Activated T-helper 1 cell treated with Interleukin-2 at 50 U/mL for 16 hours (primary cell): Measurements from ENCODE around the gene CEP57.
A peak's percentile ranks its signal among the peaks of the same experiment; 100 is the strongest.

ENCODE experiments used
- DNase-seq: peaks from one replicate; pipeline ENCODE4 v3.0.0-alpha.2; 2020; ENCODE audit warnings: low read depth

Gene CEP57

DNA sequence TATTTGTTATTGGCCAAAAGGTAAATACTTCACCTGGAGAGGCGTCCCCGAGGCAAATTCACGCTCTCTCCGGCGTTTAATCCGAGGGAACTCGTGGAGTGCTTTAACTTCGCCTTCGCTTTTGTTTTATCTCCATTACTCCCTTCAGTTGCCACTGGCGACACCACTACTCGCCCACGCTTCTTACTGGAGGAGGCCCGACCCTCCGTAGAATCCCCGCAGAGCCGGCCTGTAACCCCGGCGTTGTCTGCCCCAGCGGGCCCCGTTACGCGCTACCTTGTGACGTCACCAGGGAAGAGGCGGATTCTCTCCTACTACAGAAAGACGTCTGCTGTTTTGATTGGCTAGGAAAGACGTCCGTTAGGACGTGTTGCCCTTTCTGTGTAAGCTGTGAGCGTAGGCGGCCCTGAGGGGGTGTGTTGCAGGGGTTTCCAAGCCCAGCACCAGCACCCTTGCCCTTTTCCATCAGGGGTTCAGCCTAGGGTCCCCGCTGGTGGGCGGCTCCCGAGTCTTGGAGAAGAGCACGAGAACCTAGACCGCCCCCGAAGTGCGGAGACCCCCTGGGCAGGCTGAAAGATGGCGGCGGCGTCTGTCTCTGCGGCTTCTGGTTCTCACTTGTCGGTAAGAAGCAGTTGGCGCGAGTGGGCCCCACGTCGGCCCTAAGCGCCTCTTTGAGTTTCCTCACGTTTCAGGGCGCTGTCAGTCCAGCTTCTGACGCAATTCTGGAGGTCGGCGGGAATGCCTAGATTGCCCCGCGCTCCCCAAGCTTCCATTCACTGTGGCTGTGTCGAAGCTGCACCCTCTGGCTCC is at the start of gene CEP57:
TSS of gene CEP57 (plus strand) at position 376 of the 810 bp plus-strand sequence. CDS start at position 577, 201 bp downstream.
- DNase-seq = peak; percentile 83

- DNase-seq = no peak
Measured at GRCh38 chr11:95750101-95750500, 40.2 kb upstream of the CEP57 start.

GRCh38 chr11:95751515-95751914 is 38.8 kb upstream of the CEP57 start:
- DNase-seq = no peak

DNA sequence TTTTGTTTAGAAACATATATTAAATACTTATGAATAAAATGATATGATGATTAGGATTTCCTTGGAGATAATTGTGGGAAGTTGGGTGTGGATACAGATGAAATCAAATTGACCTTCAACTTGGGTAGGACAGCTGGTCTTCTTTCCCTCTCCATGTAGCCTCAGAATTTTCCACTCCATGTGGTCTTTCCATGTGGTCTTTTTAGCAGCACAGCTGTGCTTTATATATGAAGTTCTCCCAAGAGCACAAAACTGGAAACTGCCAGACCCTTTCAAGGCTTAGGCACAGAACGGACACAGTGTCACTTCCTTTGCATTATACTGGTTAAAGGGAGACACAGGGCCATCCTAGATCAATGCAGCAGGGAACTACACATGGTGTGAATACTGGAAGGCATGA is 29.4 kb upstream of the CEP57 start:
- DNase-seq = no peak

GRCh38 chr11:95762534-95762933 is 27.8 kb upstream of the CEP57 start:
- no peak for DNase-seq

GRCh38 chr11:95764267-95764898 is 25.9 kb upstream of the CEP57 start:
- no peak for DNase-seq

GRCh38 chr11:95766701-95767100 is 23.6 kb upstream of the CEP57 start:
- DNase-seq = no peak

DNA sequence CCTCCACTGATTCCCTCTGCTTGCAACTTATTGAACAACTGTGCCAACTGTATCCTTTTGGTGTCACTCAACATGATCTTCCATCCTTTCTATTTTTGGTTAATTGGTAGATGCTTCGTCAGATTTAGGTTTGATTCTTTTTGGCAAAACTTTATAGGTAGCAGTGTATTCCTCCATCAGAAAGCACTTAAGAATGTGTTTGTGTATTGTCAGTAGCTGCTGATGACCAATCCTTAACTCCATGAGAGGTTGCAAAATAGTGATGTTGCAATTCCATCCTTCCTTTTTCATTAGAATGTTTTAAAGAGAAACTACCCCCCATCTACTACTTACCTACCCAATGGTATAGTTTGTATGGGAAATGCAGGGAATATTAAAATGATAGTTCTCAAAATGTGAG is 22.8 kb upstream of the CEP57 start:
- DNase-seq = no peak

DNA sequence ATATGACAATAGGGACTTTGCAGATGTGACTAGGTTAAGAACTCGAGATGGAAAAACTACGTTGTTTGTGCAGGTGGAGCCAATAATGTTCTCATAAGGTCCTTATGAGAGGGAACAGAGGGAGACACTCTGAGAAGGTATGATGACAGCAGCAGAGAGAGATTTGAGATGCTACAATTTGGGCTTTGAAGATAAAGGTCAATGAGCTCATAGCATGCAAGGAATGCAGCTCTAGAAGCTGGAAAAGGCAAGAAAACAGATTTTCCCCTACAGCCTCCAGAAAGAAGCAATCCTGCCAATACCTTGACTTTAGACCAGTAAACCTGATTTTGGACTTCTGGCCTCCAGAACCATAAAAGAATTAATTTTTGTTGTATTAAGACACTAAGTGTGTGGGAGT is 21.8 kb upstream of the CEP57 start:
- no peak for DNase-seq

GRCh38 chr11:95776859-95777258 is 13.4 kb upstream of the CEP57 start:
- no peak for DNase-seq

- DNase-seq = no peak
Measured at GRCh38 chr11:95778699-95779098, 11.6 kb upstream of the CEP57 start.

DNA sequence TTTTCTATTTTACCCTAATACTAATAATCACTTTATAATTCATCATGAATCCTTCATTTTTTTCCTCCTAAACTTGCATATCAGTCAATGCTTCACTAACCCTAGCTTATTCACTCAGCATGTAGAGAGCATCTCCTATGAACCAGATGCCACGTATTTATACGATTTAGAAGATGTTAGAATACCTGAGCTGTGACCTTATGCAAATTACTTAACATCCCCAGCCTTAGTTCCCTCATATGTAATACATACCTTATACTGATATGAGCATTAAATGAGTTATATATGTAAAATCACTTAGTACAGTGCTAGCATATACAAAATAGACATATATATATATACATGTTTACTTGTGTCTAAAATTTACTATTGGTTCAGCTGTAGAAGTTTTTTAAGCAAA is 9.8 kb upstream of the CEP57 start:
- DNase-seq = no peak

DNA sequence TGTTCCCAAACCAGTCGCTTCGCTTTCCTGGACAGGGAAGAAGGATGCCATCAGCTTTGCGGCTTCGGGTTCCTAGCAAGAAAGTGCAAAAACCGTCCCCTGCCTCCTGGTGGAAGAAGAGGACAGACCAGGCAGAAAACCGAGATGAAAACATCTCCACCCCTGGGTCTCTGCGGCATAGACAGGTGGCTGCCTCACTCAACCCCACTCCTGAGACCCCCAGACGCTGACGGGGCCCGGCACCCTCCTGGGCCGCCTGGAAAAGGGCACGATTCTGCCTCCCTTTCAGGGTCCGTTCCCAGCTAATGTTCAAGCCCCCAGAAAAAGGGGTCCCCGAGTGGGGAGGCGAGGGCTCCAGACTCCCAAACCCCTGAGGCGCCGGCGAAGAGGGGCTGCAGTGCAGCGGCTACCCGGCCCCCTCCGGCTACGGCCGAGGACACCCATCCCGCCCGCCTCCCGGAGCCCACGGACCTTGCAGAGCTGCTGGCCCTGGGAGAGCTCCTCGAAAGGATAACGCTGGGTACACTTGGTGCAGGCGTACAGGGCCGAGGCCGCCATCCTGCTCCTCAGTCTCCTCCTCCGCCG is 1.3 kb upstream of the CEP57 start:
- DNase-seq = peak; percentile 6

DNA sequence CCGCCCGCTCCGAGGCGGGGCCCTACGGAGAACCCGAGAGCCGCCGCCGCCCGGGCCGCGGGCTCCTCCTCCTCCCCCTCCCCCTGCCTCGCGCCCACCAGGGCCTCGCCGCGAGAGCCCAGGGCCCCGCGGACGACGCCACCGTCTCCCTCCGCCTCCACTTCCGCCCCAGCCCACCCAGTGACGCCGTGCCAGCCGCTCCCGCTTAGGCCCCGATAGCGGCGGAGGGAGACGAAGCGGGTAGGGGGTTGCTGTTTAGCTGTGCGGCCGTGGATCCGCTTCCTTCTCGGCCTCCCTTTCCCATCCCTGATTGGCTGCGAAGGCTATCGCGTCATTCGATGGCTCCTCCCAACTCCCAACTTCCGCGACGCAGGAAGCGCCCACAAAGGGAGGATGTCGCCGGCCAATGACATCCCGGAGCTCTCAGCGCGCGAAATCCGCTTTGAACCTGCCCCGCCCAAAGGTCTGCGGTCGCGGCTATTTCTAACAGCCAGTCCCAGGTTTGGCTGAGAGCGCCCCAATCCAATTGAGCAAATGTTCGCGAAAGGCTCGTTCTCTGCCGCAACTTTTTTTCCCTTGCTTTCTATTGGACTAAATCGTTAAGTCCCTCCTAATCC is 684 bp upstream of the CEP57 start, which contains the start of gene FAM76B:
TSS of gene FAM76B (minus strand) at position 277 of the 617 bp plus-strand sequence. CDS start 304 bp downstream, outside the sequence.
- DNase-seq = peak; percentile 96

DNA sequence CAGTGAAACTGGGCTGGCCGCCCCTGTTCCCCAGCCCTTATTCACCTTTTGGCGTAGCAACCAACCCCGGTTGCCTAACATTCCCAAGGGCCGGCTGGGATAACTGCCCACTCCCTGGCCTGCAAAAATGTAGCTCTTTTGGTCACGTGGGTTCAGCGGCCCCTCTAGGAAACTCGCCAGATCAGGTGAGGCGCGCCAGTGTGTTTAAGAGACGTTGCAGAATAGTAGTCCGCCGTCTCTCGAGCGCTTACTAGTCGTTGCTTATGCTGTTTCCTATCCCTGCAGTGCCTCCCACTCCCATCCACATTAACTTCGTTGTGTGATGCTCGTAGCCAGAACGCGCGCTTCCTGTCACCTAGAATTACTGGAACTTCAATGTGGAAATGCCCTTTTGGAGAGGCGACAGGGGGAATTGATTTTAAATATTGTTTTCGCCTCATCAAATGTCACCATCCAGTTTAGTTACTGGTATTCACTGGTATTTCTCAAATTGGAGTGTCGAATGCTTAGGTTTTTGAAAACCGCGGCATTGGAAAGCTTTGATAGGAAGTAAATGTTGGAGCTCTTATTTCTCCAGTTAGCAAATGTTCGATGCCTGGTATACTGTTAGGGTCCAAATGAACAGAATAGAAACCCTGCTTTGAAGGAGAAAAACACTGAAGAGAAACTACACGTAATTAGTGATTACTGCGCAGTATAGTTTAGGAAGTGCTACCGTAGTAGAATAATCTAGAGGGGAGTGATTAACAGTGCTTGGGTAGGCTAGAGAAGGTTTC is 823 bp downstream of the CEP57 start:
- peak; percentile 17 for DNase-seq

DNA sequence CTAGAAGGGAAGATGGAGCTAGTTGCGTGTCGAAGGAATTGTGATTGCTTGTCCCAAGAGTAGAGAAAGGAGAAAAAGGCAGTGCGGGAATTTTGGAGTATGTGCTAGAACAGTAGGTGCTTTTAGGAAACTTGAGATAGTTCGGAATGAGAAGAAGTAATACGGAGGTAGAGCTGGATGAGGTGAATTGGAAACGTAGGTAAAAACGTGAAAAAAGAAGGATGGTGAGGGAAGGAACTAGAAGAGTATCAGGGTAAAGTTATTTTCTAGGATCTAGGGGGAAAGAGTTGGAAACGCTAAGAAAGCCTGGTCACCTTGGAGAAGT is 1.4 kb downstream of the CEP57 start:
- no peak for DNase-seq

DNA sequence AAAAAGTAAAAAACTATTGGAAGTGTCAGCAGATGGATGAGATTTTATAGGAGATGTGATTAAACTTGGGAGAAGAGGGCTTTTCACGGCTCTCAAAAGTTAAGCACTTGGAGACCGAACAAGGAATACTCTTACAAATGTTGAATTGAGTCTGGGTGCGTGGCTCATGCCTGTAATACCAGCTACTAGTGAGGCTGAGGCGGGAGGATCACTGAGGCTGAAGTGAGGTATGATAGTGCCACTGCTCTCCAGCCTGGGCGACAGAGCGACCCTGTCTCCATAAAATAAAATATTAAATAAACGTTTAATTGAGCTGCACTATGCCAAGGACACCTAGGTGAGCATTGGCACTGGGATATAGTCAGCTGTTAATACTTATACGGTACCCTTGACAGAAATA is 1.9 kb downstream of the CEP57 start:
- DNase-seq = no peak

GRCh38 chr11:95792700-95793099 is 2.4 kb downstream of the CEP57 start:
- no peak for DNase-seq

DNA sequence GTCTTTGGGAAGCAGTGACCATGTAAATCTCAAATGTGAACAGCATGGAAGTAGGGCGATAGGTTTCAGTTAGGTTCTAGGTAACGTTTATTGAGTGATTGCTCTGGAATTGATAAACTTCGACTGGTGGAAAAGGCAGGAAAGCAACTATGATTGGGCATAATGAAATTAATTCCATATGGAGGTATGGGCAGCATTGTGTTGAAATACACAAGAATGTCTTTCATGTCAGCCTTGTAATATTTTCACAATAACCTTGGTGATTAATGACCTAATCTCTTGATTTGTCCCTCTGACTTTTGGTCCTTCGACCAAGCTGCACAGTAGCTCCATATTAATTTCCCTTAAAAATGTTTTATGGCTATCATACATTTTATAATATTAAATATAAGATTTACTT is 2.8 kb downstream of the CEP57 start:
- no peak for DNase-seq

DNA sequence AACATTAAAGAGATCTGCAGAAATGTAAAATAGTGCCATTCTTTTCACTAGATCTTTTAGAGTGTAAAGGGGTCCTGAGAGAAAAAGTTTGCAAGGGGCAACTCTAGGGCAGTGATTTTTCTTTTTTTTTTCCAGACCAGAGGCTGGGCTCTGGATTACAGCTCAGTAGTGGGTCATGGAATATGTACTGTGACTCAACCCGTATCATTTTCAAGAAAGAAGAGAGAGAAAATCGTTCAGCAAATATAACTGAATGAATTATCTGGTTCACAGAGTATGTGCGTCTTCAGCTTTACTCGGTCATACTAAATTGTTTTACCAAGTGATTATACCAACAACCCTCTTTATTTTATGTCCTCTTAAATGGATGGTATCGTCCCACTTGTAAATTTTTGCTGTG is 3.8 kb downstream of the CEP57 start:
- no peak for DNase-seq

GRCh38 chr11:95795627-95796295 is 5.5 kb downstream of the CEP57 start:
- DNase-seq = no peak

GRCh38 chr11:95796501-95796900 is 6.2 kb downstream of the CEP57 start:
- DNase-seq = no peak
